Activated naive CD4-positive, alpha-beta T cell treated with anti-CD3 and anti-CD28 coated beads for 36 hours (primary cell): ENCODE measurements around the gene DDAH2. TPM values are rescaled to one million over a fixed set of nuclear protein-coding genes. Genes with fewer than 3 reads are reported as not detected.
A peak's percentile ranks its signal among the peaks of the same experiment; 100 is the strongest.

Experiments
- CTCF ChIA-PET: fragments of 350-600 bp; sonication (Branson Sonifier 250); formaldehyde crosslinking; loops from one replicate; lab custom pipeline; 2021; ENCODE audit warnings: antibody characterized with exemption; lab: Charles Lee
- DNase-seq: peaks from one replicate; pipeline ENCODE4 v3.0.0-alpha.2; 2020
- H3K27ac Mint-ChIP-seq: one replicate; pipeline ENCODE4 v1.8.0; 2021; ENCODE audit warnings: mild to moderate bottlenecking, mixed read lengths
- H3K27me3 Mint-ChIP-seq: one replicate; pipeline ENCODE4 v1.8.0; 2021; ENCODE audit warnings: low read depth, mixed read lengths
- H3K36me3 Mint-ChIP-seq: one replicate; pipeline ENCODE4 v1.8.0; 2021; ENCODE audit warnings: low read depth, mixed read lengths
- H3K4me1 Mint-ChIP-seq: one replicate; pipeline ENCODE4 v1.8.0; 2021; ENCODE audit warnings: low read depth, mixed read lengths
- H3K4me3 Mint-ChIP-seq: one replicate; pipeline ENCODE4 v1.8.0; 2021; ENCODE audit warnings: mild to moderate bottlenecking, moderate library complexity, mixed read lengths
- H3K9me3 Mint-ChIP-seq: one replicate; pipeline ENCODE4 v1.8.0; 2021; ENCODE audit warnings: mixed read lengths
- intact Hi-C: fragments of 100-400 bp; cut with micrococcal nuclease; formaldehyde crosslinking; loops from one replicate; pipeline ENCODE4 v1.15.1; 2023
- total RNA-seq, 2 experiments: library from RNA; stranded (reverse); gene quantifications; one replicate each; pipeline ENCODE4 v1.2.3, GENCODE V29; 2021

The DDAH2 gene
- total RNA-seq: 10 to 100 TPM in 1 of 2 experiments, 1 to 10 TPM in 1; 8.5 to 11.3 TPM

- peaks cover 54% of the 10 kb centered on the region for H3K4me1 Mint-ChIP-seq
- H3K27me3 Mint-ChIP-seq: no peaks in the 10 kb centered on the region
- peak within 1 kb of the TSS; percentile 79 for H3K4me3 Mint-ChIP-seq
- H3K36me3 Mint-ChIP-seq: peaks cover 20% of the 10 kb centered on the region
- CTCF ChIA-PET: interaction anchor here (0.8 to 3.4 kb wide), 12 partner anchors 9 to 102 kb away, joined by 3 to 22 read pairs (median 4); partner anchors contain the start of genes CLIC1, LSM2, LY6G6D and MSH5
- peak within 1 kb of the TSS; percentile 72 for H3K27ac Mint-ChIP-seq
- H3K9me3 Mint-ChIP-seq: no peaks in the 10 kb centered on the region
- no peak for DNase-seq
- intact Hi-C loops: loop anchor here (1.0 to 2.0 kb wide), 4 partner anchors 9 to 101 kb away; partner anchors contain the start of gene VARS1
Measured at GRCh38 chr6:31728767-31729514, at the start of gene DDAH2. DDAH2 (minus strand) TSS chr6:31729299; CDS start chr6:31729161, 138 bp downstream.

GRCh38 chr6:31778193-31778592 lies 49.1 kb upstream of the DDAH2 start:
- Mint-ChIP-seq H3K9me3 (no peaks in the 10 kb centered on the region), H3K27me3 (no peaks in the 10 kb centered on the region), H3K4me3 (no peak overlapping the region), H3K4me1 (peaks cover 26% of the 10 kb centered on the region), H3K27ac (no peak overlapping the region), H3K36me3 (peaks cover 18% of the 10 kb centered on the region)
- intact Hi-C loops: no loop called here
- no peak for DNase-seq
- CTCF ChIA-PET: interaction anchor here (0.7 to 1.7 kb wide), 2 partner anchors 13 to 64 kb away, joined by 3 to 7 read pairs; no protein-coding TSS in a partner anchor

GRCh38 chr6:31777667-31778050 lies 48.6 kb upstream of the DDAH2 start:
- Mint-ChIP-seq H3K36me3 (peaks cover 14% of the 10 kb centered on the region), H3K27ac (peak overlapping the region; percentile 63), H3K27me3 (no peaks in the 10 kb centered on the region), H3K4me1 (peaks cover 31% of the 10 kb centered on the region), H3K4me3 (no peak overlapping the region), H3K9me3 (no peaks in the 10 kb centered on the region)
- intact Hi-C loops: no loop called here
- no peak for DNase-seq
- CTCF ChIA-PET: interaction anchor here (0.7 to 1.7 kb wide), 2 partner anchors 14 to 64 kb away, joined by 3 to 7 read pairs; no protein-coding TSS in a partner anchor

- Mint-ChIP-seq H3K27ac (peak within 1 kb of the TSS; percentile 63), H3K9me3 (no peaks in the 10 kb centered on the region), H3K27me3 (no peaks in the 10 kb centered on the region), H3K4me3 (no peak within 1 kb of the TSS), H3K36me3 (peaks cover 14% of the 10 kb centered on the region), H3K4me1 (peaks cover 35% of the 10 kb centered on the region)
- intact Hi-C loops: no loop called here
- peak; percentile 80 for DNase-seq
- CTCF ChIA-PET: interaction anchor here (1.7 kb wide), 1 partner anchor 14 kb away, joined by 7 read pairs; no protein-coding TSS in a partner anchor
Measured at GRCh38 chr6:31776989-31777666, 48.0 kb upstream of the DDAH2 start, which contains the start of gene VWA7. VWA7 (minus strand) TSS chr6:31777328; CDS start chr6:31776779, 549 bp downstream.

GRCh38 chr6:31776485-31776988 lies 47.4 kb upstream of the DDAH2 start:
- H3K4me3 Mint-ChIP-seq: no peak overlapping the region
- H3K36me3 Mint-ChIP-seq: peaks cover 11% of the 10 kb centered on the region
- peaks cover 37% of the 10 kb centered on the region for H3K4me1 Mint-ChIP-seq
- no peaks in the 10 kb centered on the region for H3K27me3 Mint-ChIP-seq
- H3K9me3 Mint-ChIP-seq: no peaks in the 10 kb centered on the region
- no peak for DNase-seq
- intact Hi-C loops: no loop called here
- CTCF ChIA-PET: no interaction called here
- H3K27ac Mint-ChIP-seq: no peak overlapping the region

- no peak overlapping the region for H3K27ac Mint-ChIP-seq
- H3K36me3 Mint-ChIP-seq: peaks cover 10% of the 10 kb centered on the region
- H3K27me3 Mint-ChIP-seq: no peaks in the 10 kb centered on the region
- H3K4me1 Mint-ChIP-seq: peaks cover 43% of the 10 kb centered on the region
- H3K4me3 Mint-ChIP-seq: no peak overlapping the region
- CTCF ChIA-PET: interaction anchor here (1.1 kb wide), 1 partner anchor 31 kb away, joined by 3 read pairs; the partner anchor contains the start of gene LSM2
- intact Hi-C loops: no loop called here
- DNase-seq: no peak
- H3K9me3 Mint-ChIP-seq: no peaks in the 10 kb centered on the region
Measured at GRCh38 chr6:31775633-31776484, 46.8 kb upstream of the DDAH2 start.

- Mint-ChIP-seq H3K4me1 (peaks cover 43% of the 10 kb centered on the region), H3K27ac (no peak overlapping the region), H3K27me3 (no peaks in the 10 kb centered on the region), H3K36me3 (peaks cover 6% of the 10 kb centered on the region), H3K9me3 (no peaks in the 10 kb centered on the region), H3K4me3 (no peak overlapping the region)
- intact Hi-C loops: no loop called here
- no peak for DNase-seq
- CTCF ChIA-PET: interaction anchor here (1.1 to 1.5 kb wide), 2 partner anchors 17 to 32 kb away, joined by 3 to 6 read pairs; partner anchors contain the start of gene LSM2
Measured at GRCh38 chr6:31775184-31775583, 46.1 kb upstream of the DDAH2 start.

GRCh38 chr6:31771992-31772358 lies 42.9 kb upstream of the DDAH2 start:
- Mint-ChIP-seq H3K9me3 (no peaks in the 10 kb centered on the region), H3K36me3 (peaks cover 1% of the 10 kb centered on the region)
- intact Hi-C loops: loop anchor here (1.0 to 2.0 kb wide), 4 partner anchors 33 to 91 kb away; partner anchors contain the start of gene HSPA1B

GRCh38 chr6:31770860-31771259 lies 41.8 kb upstream of the DDAH2 start:
- Mint-ChIP-seq H3K27me3 (no peaks in the 10 kb centered on the region), H3K4me3 (no peak overlapping the region), H3K4me1 (peaks cover 31% of the 10 kb centered on the region), H3K9me3 (no peaks in the 10 kb centered on the region), H3K36me3 (peaks cover 1% of the 10 kb centered on the region), H3K27ac (no peak overlapping the region)
- no peak for DNase-seq
- CTCF ChIA-PET: interaction anchor here (0.7 to 3.0 kb wide), 12 partner anchors 21 to 106 kb away, joined by 3 to 11 read pairs (median 4); partner anchors contain the start of genes GPANK1, MPIG6B and MSH5
- intact Hi-C loops: loop anchor here (1.0 to 2.0 kb wide), 2 partner anchors 46 to 225 kb away; partner anchors contain the start of gene ATP6V1G2

More at GRCh38 chr6:31771992-31772358, 42.9 kb upstream of the DDAH2 start:
- DNase-seq: peak; percentile 49
- Mint-ChIP-seq H3K27me3 (no peaks in the 10 kb centered on the region), H3K4me3 (no peak overlapping the region), H3K27ac (no peak overlapping the region), H3K4me1 (peaks cover 38% of the 10 kb centered on the region)
- CTCF ChIA-PET: interaction anchor here (0.6 to 1.6 kb wide), 6 partner anchors 11 to 214 kb away, joined by 3 to 5 read pairs (median 4); no protein-coding TSS in a partner anchor

- no peak overlapping the region for H3K27ac Mint-ChIP-seq
Measured at GRCh38 chr6:31769684-31770371, 40.7 kb upstream of the DDAH2 start.

More at GRCh38 chr6:31769684-31770371, 40.7 kb upstream of the DDAH2 start:
- Mint-ChIP-seq H3K9me3 (no peaks in the 10 kb centered on the region), H3K36me3 (peaks cover 1% of the 10 kb centered on the region), H3K4me1 (peaks cover 27% of the 10 kb centered on the region), H3K4me3 (no peak overlapping the region), H3K27me3 (no peaks in the 10 kb centered on the region)
- CTCF ChIA-PET: interaction anchor here (0.6 to 3.0 kb wide), 28 partner anchors 10 to 202 kb away, joined by 3 to 11 read pairs (median 4); partner anchors contain the start of genes CLIC1, GPANK1, LY6G5C and MPIG6B
- intact Hi-C loops: loop anchor here (1.0 to 2.0 kb wide), 4 partner anchors 41 to 224 kb away; partner anchors contain the start of genes ATP6V1G2, DDAH2 and LY6G5C
- peak; percentile 86 for DNase-seq
